Stimulated activated CD4-positive, alpha-beta T cell treated with anti-CD3 and anti-CD28 coated beads, Interleukin-12 subunit alpha, Interleukin-12 subunit beta, amount 100 ng/mL, for 24 hours (primary cell): ENCODE measurements around the gene RNPEPL1.
"Not testable (repeated sequence)": the region's sequence is repeated elsewhere in the genome, so short reads cannot be mapped to it uniquely, and the experiment has no call there.

Experiments
- DNase-seq, 2 experiments: peaks; one replicate each; pipeline ENCODE4 v3.0.0-alpha.2; 2020; ENCODE audit warnings: low read depth in 2 of 2

The RNPEPL1 gene

DNA sequence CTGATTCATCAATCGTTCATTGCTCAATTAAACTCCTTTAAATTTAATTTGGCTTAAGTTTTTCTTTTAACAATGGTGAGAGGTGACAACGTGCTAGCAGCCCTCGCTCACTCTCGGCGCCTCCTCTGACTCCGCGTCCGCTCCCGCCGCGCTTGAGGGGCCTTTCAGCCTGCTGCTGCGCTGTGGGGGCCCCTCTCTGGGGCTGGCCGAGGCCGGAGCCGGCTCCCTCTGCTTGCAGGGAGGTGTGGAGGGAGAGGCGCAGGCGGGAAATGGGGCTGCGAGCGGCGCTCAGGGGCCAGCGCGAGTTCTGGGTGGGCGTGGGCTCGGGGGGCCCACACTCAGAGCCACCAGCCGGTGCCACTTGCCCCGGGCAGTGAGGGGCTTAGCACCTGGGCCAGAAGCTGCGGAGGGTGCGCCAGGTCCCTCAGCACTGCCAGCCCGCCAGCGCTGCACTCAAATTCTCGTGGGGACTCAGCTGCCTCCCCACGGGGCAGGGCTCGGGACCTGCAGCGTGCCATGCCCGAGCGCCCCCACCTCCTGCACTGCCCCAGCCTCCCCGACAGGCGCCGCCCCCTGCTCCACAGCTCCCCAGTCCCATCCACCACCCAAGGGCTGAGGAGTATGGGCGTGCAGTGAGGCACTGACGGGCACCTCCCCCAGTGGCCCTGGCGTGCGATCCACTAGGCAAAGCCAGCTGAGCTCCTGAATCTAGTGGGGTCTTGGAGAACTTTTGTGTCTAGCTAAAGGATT, 30.1 kb upstream of the RNPEPL1 start:
- DNase-seq = no peak

DNA sequence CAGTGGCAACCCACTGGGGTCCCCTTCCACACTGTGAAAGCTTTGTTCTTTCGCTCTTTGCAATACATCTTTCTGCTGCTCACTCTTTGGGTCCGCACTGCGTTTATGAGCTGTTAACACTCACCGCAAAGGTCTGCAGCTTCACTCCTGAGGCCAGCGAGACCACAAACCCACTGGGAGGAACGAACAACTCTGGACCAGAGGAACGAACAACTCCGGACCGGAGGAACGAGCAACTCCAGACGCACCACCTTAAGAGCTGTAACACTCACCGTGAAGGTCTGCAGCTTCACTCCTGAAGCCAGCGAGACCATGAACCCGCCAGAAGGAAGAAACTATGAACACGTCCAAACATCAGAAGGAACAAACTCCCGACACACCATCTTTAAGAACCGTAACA, 29.2 kb upstream of the RNPEPL1 start:
- DNase-seq = not testable (repeated sequence)

DNA sequence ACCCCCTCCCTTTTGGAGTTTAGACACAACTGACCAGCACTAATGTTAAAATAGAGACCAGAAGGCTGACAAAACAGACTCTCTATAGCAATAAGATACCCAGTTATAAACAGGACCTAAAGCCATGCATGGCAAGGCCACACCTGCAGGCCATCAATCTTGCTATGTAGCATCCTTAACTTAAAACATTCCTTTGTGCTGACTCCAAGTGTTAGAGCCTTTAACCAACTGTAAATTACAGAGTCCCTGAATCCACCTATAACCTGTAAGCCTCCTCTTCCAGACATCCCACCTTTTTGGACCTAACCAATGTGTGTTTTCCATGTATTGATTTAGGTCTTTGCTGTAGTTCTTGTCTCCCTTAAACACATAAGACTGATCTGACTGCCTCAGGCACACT, 28.4 kb upstream of the RNPEPL1 start:
- DNase-seq = no peak

DNA sequence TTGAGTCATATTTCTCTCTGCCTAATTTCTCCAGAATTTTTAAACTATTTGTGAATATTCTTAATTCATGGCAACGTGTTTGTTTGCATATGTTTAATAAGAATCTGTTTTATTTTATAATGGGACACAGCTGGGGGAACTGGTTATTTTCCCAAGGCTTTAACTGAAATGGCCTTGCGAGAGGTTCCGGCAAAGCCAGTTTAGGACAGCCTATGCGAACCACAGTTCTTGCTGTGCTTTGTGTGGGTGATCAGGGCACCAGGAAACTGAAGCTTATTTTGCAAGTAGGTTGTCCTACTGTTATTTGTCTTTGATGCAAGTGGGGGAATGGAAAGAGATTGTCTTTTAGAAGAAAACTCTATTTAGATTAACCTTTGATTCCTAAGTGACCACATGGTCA, 17.0 kb upstream of the RNPEPL1 start:
- no peak for DNase-seq

DNA sequence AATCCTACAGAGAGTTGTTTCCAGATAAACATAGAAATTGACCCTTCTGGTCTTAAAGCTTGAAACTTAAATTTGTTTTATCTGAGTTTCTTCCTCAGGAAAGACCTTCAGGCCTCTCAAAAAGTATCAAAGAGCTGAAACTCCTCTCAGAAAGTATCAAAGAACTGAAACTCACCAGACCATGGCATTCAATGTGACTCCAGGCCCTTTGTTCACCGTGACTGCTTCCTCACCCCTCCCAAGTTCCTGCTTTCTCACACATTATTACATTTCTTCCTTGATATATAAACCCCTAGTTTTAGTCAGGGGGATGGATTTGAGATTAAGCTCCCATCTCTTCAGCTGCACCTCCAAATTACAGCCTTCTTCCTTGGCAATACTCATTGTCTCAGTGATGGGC, 16.5 kb upstream of the RNPEPL1 start:
- no peak for DNase-seq

DNA sequence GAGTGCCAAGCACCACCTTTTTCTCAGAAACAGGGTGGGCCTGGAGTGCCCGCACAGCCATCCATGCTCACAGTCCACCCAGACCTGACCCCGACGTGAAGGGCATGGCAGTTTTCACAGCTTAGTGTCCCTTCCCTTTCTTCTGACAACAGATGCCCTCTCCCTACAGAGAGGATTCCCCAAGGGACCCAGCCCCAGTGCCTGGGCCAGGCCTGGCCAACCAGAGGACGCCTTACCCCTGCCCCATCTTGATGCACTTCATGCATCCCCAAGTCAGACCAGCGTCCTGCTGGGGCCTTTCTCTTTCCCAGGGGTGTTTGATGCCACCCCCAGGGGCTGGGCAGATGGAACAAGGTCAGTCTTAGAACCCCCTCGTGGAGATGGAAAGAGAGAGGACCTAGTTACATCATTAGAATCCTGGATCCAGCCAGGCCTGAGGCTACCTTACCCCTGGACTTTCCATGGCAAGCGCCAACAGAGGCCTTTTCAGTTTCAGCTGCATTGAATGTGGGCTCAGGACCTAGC, 14.3 kb upstream of the RNPEPL1 start:
- no peak for DNase-seq

DNA sequence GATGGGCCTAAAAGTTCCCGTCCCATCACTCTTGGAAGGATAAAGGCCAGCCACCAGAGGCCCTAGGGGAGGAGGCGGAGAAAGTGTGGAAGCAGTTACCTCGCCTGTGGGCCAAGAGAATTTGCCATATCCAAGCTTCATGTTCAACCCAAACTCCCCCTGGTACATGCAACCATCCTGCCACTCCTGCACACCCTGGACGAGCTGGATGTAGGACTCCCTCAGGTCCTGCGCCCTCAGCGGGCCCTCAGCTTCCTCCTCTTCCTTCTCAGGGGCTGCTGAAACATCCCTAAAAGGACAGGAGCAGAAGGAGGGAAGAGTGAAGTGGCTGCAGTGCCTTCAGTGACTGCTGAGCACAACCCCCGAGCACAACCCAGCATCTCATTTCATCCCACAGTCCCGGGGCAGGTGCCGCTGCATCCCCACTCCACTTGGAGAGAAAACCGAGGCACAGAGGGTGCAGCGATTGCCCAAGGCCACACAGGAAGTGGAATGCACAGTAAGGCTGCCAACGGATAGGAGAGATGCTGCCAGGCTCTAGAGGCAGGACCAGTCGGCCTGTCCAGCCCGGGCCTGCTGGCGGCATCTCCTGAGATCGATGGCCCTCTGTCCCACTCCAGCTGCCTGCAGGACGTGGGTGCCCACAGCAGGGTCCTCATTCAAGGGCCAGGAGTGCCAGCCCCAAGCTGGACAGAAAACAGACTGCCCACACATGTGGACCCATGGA, 13.4 kb upstream of the RNPEPL1 start:
- DNase-seq = no peak

DNA sequence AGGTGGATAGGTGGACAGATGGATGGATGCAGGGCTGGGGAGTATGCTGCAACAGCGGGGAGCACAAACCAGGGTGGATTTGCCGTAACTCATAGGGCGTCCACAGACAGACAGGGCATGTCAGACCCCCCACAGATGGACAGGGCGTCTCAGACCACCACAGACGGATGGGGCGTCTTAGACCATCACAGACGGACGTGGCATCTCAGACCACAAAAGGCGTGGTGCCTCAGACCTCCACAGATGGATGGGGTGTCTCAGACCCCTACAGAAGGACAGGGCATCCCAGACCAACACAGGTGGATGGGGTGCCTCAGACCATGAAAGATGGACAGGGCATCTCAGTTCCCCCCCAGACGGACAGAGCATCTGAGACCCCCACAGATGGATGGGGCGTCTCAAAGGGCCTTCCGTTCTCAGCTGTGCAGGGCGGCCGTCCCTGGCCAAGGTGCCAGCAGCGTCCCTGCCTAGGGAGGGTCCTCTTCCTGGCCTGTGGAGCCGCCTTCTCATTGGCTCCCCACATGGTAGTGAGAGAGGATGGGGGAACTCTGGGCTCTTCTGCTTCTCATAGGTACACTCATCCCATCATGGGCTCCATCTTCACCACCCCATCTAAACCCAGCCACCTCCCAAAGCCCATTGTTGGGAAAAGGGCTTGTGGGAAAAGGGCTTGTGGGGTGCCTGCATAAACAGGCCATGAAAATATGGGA, 12.6 kb upstream of the RNPEPL1 start:
- DNase-seq = no peak

DNA sequence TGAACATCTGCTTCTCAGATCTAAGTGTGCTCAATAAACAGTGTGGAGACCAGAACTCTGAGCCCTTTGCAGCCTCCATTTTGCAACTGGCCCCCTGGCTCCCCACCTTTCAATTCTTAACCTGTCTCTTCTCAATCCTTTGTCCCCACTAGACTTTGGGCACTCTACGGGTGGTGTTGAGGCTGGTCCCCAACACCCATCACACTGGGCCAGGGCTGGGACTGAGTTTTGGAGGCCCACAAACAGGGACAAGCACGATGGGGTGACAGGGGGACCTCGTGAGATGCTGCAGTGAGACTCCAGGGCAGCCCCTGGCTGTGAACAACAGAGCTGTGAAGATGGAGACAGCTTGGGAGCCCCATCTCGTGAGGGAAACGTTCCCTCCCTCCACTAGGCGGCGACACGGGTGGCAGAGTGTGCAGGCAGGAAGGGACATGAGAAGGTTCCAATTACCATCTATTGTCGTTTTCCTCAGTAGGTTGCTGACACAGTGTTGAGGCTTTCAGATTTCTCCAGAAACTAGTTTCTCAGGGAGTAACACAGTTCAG, 11.7 kb upstream of the RNPEPL1 start:
- peak in 1 of 2 experiments; percentile 62 for DNase-seq

DNA sequence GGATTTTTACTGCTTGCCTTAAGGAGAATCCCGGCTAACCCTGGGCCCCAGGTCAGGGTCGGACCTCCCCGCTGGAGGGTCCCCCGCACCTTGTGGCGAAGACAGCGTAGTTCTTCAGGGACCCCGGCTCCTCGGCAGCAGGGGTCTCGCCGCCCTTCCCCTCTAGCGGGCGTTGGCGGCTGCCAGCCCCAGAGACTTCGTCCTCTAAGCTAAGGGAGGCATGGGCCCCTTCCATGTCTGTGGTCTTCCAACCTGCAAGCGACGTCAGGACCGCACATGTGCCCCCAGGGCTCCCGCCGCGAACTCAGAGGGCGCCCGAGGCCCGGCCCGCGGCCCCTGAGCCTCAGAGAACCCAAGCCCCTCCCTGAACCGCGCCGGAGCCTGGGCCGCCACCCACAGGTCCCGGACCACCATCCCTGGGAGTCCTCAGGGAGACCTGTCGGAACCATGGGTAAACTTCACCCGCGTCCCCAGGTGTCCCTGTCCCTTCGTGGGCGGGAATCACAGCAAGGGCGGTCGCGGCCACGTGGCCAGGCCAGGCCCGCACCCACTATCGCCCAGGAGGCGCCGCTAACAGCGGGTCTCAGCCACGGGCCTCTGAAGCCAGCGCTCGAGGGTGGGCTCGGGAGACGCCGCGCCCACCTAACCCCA, 11.1 kb upstream of the RNPEPL1 start:
- DNase-seq = no peak

DNA sequence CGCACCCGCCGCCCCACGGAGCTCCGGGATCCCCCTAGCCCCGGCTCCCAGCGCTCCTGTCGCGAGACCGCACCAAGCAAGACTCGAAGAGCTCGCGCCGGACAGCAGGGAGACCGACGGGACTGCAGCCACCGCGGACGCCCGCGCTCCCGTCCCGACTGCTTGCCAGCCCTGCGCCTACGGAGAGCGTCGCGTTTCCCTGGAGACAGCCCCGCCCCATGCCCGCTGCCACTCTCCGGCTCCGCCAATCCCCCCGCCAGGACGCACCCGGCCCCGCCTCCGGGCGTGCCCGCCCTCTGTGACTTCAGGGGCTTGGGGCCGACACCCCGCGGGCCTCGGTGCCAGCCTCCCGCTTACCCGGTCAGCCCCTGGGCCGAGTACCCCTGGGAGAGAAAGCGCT, 10.5 kb upstream of the RNPEPL1 start, which contains the start of gene ANKMY1:
Gene ANKMY1 (minus strand): TSS at position 181 of the 400 bp plus-strand sequence. CDS start 653 bp downstream, outside the sequence.
- peak in 1 of 2 experiments; percentile 69 for DNase-seq

DNA sequence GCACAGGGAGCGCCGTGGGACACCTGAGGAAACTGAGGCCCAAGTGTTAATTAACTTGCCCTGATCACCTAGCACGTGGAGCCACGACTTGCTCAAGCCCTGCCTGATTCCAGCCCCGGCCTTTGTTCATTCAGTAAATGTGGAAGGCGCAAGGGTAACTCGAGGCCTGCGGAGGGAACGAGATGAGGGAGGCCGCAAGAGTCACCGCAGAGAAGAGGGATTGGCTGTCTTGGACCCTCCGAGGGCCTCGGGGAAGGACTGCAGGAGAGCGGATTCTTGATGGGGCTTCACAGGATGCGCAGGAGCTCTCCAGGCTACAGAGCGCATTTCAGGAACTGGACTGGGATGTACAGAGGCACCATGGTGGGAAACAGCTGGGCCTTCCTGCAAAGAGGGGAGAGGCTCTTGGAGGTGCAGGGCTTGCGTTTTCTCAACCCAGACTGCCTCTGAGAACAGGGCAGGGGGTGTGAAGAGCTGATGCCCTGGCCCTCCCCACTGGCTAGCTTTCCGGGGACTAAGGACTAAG, 10.0 kb upstream of the RNPEPL1 start:
- no peak for DNase-seq

DNA sequence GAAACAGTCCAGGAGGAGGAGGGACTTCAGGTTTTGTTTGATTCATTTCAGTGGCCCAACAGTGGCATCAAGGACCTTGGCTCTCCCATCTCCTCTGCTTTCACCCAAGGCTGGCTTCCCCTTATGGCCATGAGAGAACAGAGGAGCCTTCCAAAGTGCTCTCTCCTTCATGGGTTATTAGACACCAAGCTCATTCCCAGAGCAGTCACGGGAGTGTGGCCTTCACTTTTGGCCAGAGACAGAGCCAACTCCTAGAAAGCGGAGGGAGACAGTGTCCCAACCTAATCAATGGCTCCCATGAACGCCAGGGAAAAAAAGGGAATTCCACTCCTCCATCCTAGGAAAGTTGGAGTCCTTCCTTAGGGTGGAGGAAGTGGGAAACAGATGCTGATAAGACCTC, 9.0 kb upstream of the RNPEPL1 start:
- DNase-seq = no peak

DNA sequence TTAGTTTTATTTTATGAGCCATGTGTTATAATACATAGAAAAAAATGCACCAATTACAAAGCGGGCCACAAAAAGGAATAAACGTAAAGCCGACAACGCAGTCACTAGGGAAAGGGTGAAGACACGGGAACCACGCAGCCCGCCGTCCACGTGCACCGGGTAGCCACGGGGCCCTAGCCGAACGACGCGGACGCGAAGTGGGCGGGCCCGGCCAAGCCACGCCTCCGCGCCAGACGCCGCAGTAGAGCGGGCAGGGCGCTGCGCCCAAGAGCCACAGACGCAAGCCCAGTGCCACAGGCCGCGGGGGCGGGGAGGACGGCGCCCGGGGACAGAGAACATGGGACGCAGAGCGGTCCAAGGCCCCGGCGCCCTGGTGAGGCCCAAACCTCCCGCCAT, 8.2 kb upstream of the RNPEPL1 start, which contains the start of gene DUSP28:
Gene DUSP28 (plus strand): TSS at position 274 of the 396 bp plus-strand sequence. CDS start 328 bp downstream, outside the sequence.
- peak; percentile 79 to 89 for DNase-seq

DNA sequence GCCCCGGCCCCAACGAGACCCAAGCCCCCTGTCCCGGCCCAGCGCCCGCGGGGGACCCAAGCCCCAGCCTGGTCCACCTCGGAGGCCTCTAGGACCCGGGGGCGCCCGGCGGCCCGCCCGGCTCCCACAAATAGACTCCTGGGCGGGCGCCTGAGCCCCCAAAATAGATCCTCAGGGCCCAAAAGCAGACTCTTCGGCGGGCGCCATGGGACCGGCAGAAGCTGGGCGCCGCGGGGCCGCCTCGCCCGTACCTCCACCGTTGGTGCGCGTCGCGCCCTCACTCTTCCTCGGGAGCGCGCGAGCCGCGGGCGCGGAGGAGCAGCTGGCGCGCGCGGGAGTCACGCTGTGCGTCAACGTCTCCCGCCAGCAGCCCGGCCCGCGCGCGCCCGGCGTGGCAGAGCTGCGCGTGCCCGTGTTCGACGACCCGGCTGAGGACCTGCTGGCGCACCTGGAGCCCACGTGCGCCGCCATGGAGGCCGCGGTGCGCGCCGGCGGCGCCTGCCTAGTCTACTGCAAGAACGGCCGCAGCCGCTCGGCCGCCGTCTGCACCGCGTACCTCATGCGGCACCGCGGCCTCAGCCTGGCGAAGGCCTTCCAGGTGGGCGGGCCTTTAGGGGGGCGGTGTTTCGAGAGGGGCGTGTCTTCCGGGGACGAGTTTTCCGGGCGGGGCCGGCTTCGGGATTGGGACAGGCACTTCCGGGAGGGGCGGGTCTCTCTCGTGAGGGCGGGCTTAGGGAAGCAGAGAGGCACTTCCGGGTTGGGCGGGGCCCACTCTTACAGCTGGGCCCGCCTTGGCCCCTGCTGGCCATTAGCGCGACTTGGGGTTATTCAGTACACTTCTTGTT, 7.6 kb upstream of the RNPEPL1 start:
- DNase-seq = peak; percentile 99 to 100

DNA sequence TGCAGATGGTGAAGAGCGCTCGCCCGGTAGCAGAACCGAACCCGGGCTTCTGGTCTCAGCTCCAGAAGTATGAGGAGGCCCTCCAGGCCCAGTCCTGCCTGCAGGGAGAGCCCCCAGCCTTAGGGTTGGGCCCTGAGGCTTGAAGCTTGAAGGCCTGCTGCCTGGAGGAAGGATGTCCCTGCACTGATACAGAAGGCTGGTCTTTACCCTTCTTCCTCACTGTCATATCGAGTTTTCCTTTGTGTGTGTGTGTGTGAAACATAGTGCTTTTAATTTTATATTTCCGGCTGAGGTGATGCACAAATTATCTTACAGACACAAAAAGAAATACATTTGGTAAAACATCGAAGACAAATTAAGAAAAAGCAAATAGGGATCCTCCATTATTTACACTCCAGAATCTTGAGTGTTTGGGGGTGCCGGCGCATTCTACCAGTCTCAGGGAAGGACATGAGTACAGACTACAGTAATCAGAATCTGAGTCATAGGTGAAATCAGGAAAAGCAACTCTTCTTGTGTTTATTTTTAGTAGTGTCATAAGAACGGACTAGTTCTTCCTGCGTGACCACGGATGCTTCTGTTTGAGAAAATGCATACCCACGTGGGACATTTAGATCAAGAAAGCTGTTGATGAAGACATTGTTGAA, 6.8 kb upstream of the RNPEPL1 start:
- DNase-seq = no peak

DNA sequence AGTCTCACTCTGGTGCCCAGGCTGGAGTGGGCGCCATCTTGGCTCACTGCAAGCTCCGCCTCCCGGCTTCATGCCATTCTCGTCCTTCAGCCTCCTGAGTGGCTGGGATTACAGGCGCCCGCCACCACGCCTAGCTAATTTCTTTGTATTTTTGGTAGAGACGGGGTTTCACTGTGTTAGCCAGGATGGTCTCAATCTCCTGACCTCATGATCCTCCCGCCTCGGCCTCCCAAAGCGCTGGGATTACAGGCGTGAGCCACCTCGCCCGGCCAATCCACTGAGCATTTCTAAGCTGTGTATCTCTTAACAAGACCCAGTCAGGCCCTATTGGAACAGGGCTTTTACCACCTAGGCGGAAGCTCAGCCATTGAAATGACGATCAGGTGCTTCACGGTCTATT, 5.1 kb upstream of the RNPEPL1 start:
- DNase-seq = not testable (repeated sequence)

DNA sequence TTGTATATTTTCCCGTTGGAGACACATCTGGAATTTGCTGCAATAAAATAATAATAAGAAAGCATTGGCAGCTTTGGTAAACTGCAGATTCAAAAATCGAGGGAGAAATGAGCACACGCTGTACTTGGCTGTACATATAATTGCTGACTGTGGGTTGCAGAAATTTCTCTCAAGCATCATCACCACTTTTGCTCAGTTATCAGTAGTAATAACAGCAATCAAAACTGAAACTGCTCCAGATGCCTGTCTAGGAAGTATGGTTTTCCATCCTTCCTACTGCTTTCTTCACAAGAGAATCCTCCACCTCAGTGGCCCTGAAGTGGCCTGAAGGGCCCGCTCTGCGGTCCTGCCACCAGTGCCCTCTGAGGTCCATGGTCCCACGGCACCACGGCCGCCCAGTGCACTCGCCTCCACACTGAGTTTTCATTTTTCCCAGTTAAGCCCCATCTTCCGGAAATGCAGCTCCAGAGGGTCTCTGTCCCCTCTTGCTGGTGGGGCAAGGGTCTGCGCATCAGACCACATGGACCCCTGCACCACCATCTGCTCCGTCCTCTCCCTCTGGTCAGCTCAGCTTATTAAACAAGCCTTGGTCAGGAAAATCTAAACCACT, 4.2 kb upstream of the RNPEPL1 start:
- DNase-seq = no peak
